ENCODE measurements around the gene OR4A5.
"Not testable (repeated sequence)": the region's sequence is repeated elsewhere in the genome, so short reads cannot be mapped to it uniquely, and the experiment has no call there.

OR4A5 gene, protein sequence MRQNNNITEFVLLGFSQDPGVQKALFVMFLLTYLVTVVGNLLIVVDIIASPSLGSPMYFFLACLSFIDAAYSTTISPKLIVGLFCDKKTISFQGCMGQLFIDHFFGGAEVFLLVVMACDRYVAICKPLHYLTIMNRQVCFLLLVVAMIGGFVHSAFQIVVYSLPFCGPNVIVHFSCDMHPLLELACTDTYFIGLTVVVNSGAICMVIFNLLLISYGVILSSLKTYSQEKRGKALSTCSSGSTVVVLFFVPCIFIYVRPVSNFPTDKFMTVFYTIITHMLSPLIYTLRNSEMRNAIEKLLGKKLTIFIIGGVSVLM

DNA sequence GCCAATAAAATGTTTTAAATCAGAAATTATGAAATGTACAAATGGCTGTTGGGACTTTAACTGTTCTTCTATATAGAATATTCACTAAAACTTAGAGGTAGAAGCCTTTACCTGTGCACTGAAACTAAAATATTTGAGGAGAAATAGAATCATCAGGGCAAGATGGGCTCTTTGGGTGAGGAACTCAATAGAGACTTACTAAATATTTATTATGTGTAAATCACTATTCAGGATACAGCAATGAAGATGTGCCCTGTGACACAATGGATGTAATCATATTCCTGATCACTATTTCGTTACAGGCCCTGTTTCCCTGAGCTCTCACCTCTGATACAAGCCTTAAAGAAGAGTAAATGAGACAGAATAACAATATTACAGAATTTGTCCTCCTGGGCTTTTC is at the start of gene OR4A5:
TSS of gene OR4A5 (plus strand) at position 301 of the 400 bp plus-strand sequence. CDS start at position 354, 53 bp downstream.
- peaks cover 11% of the 10 kb centered on the region for H3K9me3 Mint-ChIP-seq
- H3K4me3 Mint-ChIP-seq; DNase-seq (ENCODE audit: low spot score in 2 of 2); H3K27me3 Mint-ChIP-seq; H3K27ac Mint-ChIP-seq (ENCODE audit: low read depth); H3K4me1 Mint-ChIP-seq; ATAC-seq (replicated peaks; ENCODE audit: extremely low read depth, poor library complexity, severe bottlenecking); H3K36me3 Mint-ChIP-seq (ENCODE audit: insufficient read depth): not testable (repeated sequence)

DNA sequence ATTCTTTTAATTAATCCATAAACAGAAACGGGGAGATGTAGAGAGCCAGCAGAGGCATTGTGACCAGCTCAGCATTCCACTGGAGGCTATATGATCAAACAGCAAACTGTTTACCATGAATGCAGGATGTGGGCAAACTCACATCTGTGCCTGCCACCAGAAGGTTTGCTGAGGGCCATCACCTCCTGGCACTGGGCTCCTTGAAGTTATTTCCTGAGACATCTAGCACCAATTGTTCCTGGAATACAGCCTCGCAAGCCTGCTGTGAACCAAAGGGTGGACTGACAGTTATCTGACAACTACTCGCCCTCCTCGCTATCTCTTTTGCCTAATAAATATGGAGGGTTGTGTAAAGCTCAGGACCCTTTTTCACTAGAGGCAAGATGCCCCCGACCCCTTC is 13.5 kb downstream of the OR4A5 start:
- not testable (repeated sequence) for ATAC-seq (replicated peaks; ENCODE audit: extremely low read depth, poor library complexity, severe bottlenecking); H3K36me3 Mint-ChIP-seq (ENCODE audit: insufficient read depth); H3K27ac Mint-ChIP-seq (ENCODE audit: low read depth); H3K4me1 Mint-ChIP-seq; H3K27me3 Mint-ChIP-seq; DNase-seq (ENCODE audit: low spot score in 2 of 2); H3K4me3 Mint-ChIP-seq
- peaks cover 15% of the 10 kb centered on the region for H3K9me3 Mint-ChIP-seq

Measured in central memory CD8-positive, alpha-beta T cell (primary cell).